Neural cell (in vitro differentiated cells): ENCODE results near the gene TCTN3.

ENCODE experiments used
- CTCF ChIP-seq: fragments of 450-650 bp; IDR thresholded peaks from 2 replicates; pipeline ENCODE4 v1.5.1; 2014; ENCODE audit warnings: antibody characterized with exemption, mild to moderate bottlenecking, moderate library complexity; ENCODE audit not compliant: poor library complexity, severe bottlenecking
- EP300 ChIP-seq: fragments of 450-650 bp; conservative IDR thresholded peaks from 2 replicates; pipeline ENCODE4 v1.6.1; 2014; ENCODE audit warnings: antibody characterized with exemption, mild to moderate bottlenecking, moderate library complexity; ENCODE audit not compliant: poor library complexity, severe bottlenecking
- EZH2 ChIP-seq: fragments of 200-600, 300-800 bp; shearing (Covaris generic), sonication (generic); IDR thresholded peaks from 2 replicates; pipeline ENCODE4 v1.6.1; 2014; ENCODE audit warnings: antibody characterized with exemption, low read length, borderline replicate concordance, mild to moderate bottlenecking; ENCODE audit not compliant: insufficient read depth, poor library complexity, severe bottlenecking
- MXI1 ChIP-seq: fragments of 450-650 bp; conservative IDR thresholded peaks from 2 replicates; pipeline ENCODE4 v1.6.1; 2014; ENCODE audit warnings: antibody characterized with exemption, mild to moderate bottlenecking; ENCODE audit not compliant: poor library complexity, severe bottlenecking
- TF ChIP-seq, protein P1 (sequence below): IDR thresholded peaks from 2 replicates; pipeline ENCODE4 v1.6.1; 2012; ENCODE audit warnings: borderline replicate concordance

DNA sequence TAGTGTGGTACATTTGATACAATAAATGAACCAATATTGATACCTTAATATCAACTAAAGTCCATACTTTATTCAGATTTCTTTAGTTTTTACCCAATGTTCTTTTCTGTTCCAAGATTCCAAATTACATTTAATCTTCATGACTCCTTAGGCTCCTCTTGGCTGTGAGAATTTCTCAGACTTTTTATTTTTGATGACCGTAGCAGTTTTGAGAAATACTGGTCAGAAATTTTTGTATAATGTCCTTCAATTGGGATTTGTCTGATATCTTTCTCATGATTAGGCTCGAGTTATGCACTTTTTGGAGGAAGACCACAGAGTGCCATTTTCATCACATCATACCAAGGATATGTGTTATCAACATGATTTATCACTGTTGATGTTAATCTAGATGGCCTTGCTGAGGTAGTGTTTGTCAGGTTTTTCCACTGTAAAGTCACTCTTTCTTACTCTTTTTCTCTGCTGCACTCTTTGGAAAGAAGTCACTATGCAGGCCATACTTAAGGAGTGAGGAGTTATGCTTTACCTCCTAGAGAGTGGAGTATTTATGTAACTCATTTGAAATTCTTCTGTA is 49.3 kb upstream of the TCTN3 start:
- TF ChIP-seq CTCF (no peak), EZH2 (no peak), MXI1 (no peak), EP300 (no peak)
- TF ChIP-seq, protein P1, sequence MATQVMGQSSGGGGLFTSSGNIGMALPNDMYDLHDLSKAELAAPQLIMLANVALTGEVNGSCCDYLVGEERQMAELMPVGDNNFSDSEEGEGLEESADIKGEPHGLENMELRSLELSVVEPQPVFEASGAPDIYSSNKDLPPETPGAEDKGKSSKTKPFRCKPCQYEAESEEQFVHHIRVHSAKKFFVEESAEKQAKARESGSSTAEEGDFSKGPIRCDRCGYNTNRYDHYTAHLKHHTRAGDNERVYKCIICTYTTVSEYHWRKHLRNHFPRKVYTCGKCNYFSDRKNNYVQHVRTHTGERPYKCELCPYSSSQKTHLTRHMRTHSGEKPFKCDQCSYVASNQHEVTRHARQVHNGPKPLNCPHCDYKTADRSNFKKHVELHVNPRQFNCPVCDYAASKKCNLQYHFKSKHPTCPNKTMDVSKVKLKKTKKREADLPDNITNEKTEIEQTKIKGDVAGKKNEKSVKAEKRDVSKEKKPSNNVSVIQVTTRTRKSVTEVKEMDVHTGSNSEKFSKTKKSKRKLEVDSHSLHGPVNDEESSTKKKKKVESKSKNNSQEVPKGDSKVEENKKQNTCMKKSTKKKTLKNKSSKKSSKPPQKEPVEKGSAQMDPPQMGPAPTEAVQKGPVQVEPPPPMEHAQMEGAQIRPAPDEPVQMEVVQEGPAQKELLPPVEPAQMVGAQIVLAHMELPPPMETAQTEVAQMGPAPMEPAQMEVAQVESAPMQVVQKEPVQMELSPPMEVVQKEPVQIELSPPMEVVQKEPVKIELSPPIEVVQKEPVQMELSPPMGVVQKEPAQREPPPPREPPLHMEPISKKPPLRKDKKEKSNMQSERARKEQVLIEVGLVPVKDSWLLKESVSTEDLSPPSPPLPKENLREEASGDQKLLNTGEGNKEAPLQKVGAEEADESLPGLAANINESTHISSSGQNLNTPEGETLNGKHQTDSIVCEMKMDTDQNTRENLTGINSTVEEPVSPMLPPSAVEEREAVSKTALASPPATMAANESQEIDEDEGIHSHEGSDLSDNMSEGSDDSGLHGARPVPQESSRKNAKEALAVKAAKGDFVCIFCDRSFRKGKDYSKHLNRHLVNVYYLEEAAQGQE = no peak
